Measurements from ENCODE around the gene PRKN.

- TF ChIP-seq POLR2AphosphoS5 (IDR thresholded peaks at IDR 0.05), result no peak
- no peak for TF ChIP-seq CTCF (IDR thresholded peaks at IDR 0.05 in 8 of 11, conservative IDR thresholded peaks at IDR 0.05 in 3 of 11)
- no peak for TF ChIP-seq POLR2A (IDR thresholded peaks at IDR 0.05)
These were observed 434.7 kb downstream of the PRKN start for GRCh38 chr6:162292915-162293314.
